ENCODE results near the gene TWF2. TPM values are rescaled to one million over a fixed set of nuclear protein-coding genes. Genes with fewer than 3 reads are reported as not detected.
"Not testable (repeated sequence)": the region's sequence is repeated elsewhere in the genome, so short reads cannot be mapped to it uniquely, and the experiment has no call there.

Gene TWF2
- total and polyA plus RNA-seq, 9 of the 15 experiments (the other 6 are each of a cell fraction or from before 2014, with no cell fraction given): 0.11 to 61.9 (median 29.7) TPM

DNA sequence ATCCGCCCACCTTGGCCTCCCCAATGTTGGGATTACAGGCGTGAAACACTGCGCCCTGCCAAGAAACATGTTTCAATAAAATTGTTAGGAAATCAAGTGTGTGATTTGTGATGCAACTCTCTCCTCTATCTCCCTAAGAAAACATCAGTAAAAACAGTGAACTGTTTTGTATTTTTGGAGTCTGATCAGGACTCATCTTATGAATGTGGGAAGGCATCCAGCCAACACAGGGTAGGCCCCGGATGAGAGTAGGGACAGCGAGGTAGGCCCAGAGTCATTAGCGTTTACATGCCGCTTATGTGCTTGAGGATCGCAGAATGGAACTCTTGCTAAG lies 47.8 kb upstream of the TWF2 start:
- no peak for TF ChIP-seq CTCF (IDR thresholded peaks at IDR 0.05 in 2 of 3, conservative IDR thresholded peaks at IDR 0.05 in 1 of 3; ENCODE audit: insufficient read depth in 2 of 3, low read depth in 1 of 3, low read length in 3 of 3)
- TF ChIP-seq CEBPB (tag; IDR thresholded peaks at IDR 0.05): peak; percentile 10; the same call in 1 of the 2 replicates
- no peak for TF ChIP-seq TGIF2 (CRISPR knock-in tag; IDR thresholded peaks at IDR 0.05)
- no peak for TF ChIP-seq MECOM (CRISPR knock-in tag; IDR thresholded peaks at IDR 0.05)
- no peak for TF ChIP-seq HNRNPH1 (optimal IDR thresholded peaks at IDR 0.05; ENCODE audit: low read depth, low read length)
- intact Hi-C loops (cut with micrococcal nuclease): loop anchor here (5.0 kb wide), 1 partner anchor 284 kb away; no protein-coding TSS in a partner anchor
- Histone ChIP-seq H2AFZ (ENCODE audit: low read depth, low read length) (no peak overlapping the region), H3K27me3 (ENCODE audit: control insufficient read depth in 2 of 2, insufficient read depth in 2 of 2, low read length in 2 of 2) (no peaks in the 10 kb centered on the region), H4K20me1 (replicated peaks; ENCODE audit: control insufficient read depth, insufficient read depth, low read length) (no peaks in the 10 kb centered on the region), H3K9me1 (ENCODE audit: control insufficient read depth, insufficient read depth, low read length) (peaks cover 3% of the 10 kb centered on the region), H3K9me3 (replicated peaks; ENCODE audit: control insufficient read depth, insufficient read depth, low read depth, low read length) (no peaks in the 10 kb centered on the region), H3K4me1 (replicated peaks in 1 of 2; ENCODE audit: control insufficient read depth in 2 of 2, insufficient read depth in 2 of 2, low read length in 2 of 2) (peaks cover 16% of the 10 kb centered on the region in 2 experiments; a peak in 4 of 5 replicates), H3K27ac (ENCODE audit: extremely low read depth, low read depth, low read length) (peak overlapping the region; percentile 98), H3K4me2 (ENCODE audit: insufficient read depth, low read length) (peak overlapping the region; percentile 90), H3K36me3 (ENCODE audit: control insufficient read depth, insufficient read depth, low read length) (peaks cover 4% of the 10 kb centered on the region; the same call in 2 of the 3 replicates), H3K9ac (ENCODE audit: insufficient read depth in 1 of 2, low read depth in 2 of 2, low read length in 2 of 2) (peak overlapping the region; percentile 93 to 99), H3K4me3 (peak overlapping the region; percentile 85), H3K79me2 (ENCODE audit: control insufficient read depth, insufficient read depth, low read length) (peaks cover 21% of the 10 kb centered on the region)
- WGBS (ENCODE audit: insufficient coverage, low coverage, missing lambda C conversion rate): 51% methylated on average over 8 of the region's 8 CpGs
- no peak for FAIRE-seq
- ChIA-PET CTCF (ENCODE audit: low intra/inter-chr PET ratio) (no interaction called here), POLR2A (interaction anchor here (0.9 to 2.8 kb wide), 5 partner anchors 9 to 125 kb away, joined by 3 to 29 read pairs (median 5); partner anchors contain the start of gene WDR82)
- in situ Hi-C loops (cut with MboI): no loop called here
- ATAC-seq: no peak; the same call in 2 of the 3 replicates
- DNase-seq (ENCODE audit: extremely low read depth in 1 of 4, low spot score in 3 of 4): no peak
- no TSS peak for BruUV-seq (replicated peaks)

GRCh38 chr3:52284051-52284450 lies 45.1 kb upstream of the TWF2 start:
- H3K27me3 ChIP-seq (ENCODE audit: control insufficient read depth in 2 of 2, insufficient read depth in 2 of 2, low read length in 2 of 2); in situ Hi-C loops (cut with MboI); H2AFZ ChIP-seq (ENCODE audit: low read depth, low read length); H3K4me2 ChIP-seq (ENCODE audit: insufficient read depth, low read length); CTCF ChIA-PET (ENCODE audit: low intra/inter-chr PET ratio); H3K9me3 ChIP-seq (replicated peaks; ENCODE audit: control insufficient read depth, insufficient read depth, low read depth, low read length); H3K36me3 ChIP-seq (ENCODE audit: control insufficient read depth, insufficient read depth, low read length); H3K9me1 ChIP-seq (ENCODE audit: control insufficient read depth, insufficient read depth, low read length); ATAC-seq; BruUV-seq (replicated peaks); H3K27ac ChIP-seq (ENCODE audit: extremely low read depth, low read depth, low read length); DNase-seq (ENCODE audit: extremely low read depth in 1 of 4, low spot score in 3 of 4); intact Hi-C loops (cut with micrococcal nuclease); H4K20me1 ChIP-seq (replicated peaks; ENCODE audit: control insufficient read depth, insufficient read depth, low read length); FAIRE-seq; H3K9ac ChIP-seq (ENCODE audit: insufficient read depth in 1 of 2, low read depth in 2 of 2, low read length in 2 of 2); H3K4me3 ChIP-seq: not testable (repeated sequence)
- WGBS (ENCODE audit: insufficient coverage, low coverage, missing lambda C conversion rate): 68% methylated on average over 4 of the region's 4 CpGs
- peaks cover 30% of the 10 kb centered on the region for H3K79me2 ChIP-seq (ENCODE audit: control insufficient read depth, insufficient read depth, low read length)
- POLR2A ChIA-PET: interaction anchor here (0.9 kb wide), 1 partner anchor 101 kb away, joined by 3 read pairs; no protein-coding TSS in a partner anchor
- H3K4me1 ChIP-seq (replicated peaks in 1 of 2; ENCODE audit: control insufficient read depth in 2 of 2, insufficient read depth in 2 of 2, low read length in 2 of 2): peaks cover 7 to 17% of the 10 kb centered on the region in 2 experiments; a peak in 3 of 5 replicates

All from K562 (cell line).